K562 treated with DMSO at 1 percent for 48 hours (cell line): ENCODE measurements around the gene RYK. TPM values are rescaled to one million over a fixed set of nuclear protein-coding genes. Genes with fewer than 3 reads are reported as not detected.

Experiments used
- total RNA-seq: library from RNA; unstranded; fragments of 300-600 nt; gene quantifications from 2 replicates; pipeline ENCODE4 v1.2.3, GENCODE V29; 2022; ENCODE audit warnings: low replicate concordance; ENCODE audit errors: extremely low read depth

RYK gene
- not detected in 2 replicates for total RNA-seq

GRCh38 chr3:134250717-134251220 is at the start of gene RYK:
Gene RYK (minus strand): TSS chr3:134250859. CDS start chr3:134250654, 205 bp downstream.

Other genes with a start within 250 kb of the RYK start
- gene SLCO2A1, start 220.9 kb downstream of the RYK start, total RNA-seq: not detected in 2 replicates
- gene AMOTL2, start 123.6 kb upstream of the RYK start, total RNA-seq: not detected in 2 replicates
- not detected in 2 replicates for gene ANAPC13, start 235.1 kb upstream of the RYK start, total RNA-seq
- gene CEP63, start 235.2 kb upstream of the RYK start, total RNA-seq: not detected in 2 replicates